Inferior parietal cortex (tissue), 1 donor: ENCODE results near the gene ARL15.

Experiments used
- DNase-seq: peaks from one replicate; pipeline ENCODE4 v3.0.0-alpha.2; 2016; ENCODE audit errors: extremely low spot score

Gene ARL15

DNA sequence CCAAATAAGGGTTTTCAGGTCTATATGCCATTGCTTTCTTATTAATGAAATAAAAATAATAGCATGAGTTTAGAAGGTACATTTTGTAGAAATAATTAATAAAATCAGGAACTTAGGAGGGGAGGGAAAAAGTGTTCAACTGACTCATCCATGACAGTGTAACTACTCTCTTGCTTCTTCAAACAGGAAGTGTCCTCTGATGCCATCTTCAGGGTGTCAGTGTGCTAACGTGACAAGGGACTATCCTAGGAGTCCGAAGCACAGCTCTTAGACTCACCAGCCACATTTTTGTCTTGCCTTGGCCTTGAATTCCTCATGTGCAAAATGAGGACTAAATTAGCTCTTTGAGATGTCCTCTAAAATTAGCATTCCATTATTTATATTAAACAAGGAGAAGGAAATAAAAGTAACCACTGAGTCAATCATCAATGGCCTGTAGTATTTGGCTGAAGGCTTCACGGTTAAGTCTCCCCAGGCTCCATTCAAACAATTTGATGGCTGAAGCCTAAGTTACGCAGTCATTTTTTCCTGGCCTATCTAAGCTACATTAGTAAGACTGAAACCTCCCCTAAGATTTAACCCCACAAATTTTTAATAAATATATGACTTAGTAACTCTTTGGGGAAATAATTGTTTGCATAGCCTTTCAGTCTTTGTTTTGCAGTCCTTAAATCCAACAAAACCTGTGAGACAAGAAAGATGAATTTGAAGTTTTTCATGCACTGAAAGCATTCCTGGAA lies 151.1 kb downstream of the ARL15 start:
- no peak for DNase-seq

DNA sequence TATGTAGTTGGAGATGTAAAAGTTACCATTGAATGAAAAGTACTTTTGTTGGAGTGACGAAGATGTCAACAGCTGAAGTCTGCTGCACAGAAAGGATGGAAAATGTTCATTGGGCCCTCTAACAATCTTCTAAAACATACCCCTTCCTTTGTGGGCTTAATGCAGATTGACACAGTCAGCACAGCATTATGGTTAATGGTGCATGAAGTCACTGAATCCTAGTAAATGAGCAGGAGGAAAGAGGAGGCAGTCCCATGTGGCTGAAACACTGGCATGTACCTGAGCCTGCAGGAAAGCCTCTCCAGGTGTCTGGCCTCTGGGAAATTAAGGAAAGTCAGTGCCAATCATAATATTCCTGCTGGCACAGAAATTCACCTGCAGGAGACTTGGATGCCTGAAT lies 153.8 kb downstream of the ARL15 start:
- no peak for DNase-seq

DNA sequence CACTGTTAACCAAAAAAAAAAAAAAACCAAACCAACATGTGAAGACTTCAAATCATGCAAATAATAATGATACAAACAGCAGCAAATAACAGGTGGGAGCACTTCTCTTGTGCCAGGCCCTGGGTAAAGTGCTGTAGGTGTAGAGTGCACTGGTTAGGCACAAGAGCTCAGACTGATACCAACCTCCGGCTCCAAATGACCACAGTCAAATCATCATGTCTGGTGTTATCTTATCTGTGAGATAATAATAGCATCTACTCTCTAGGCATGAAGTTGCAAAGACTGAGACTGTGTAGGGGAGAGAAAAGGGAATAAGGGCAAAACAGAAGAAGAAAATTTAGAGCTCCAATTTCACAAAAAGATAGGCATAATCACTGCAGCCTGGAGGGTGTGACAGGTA lies 159.5 kb downstream of the ARL15 start:
- DNase-seq, result no peak

DNA sequence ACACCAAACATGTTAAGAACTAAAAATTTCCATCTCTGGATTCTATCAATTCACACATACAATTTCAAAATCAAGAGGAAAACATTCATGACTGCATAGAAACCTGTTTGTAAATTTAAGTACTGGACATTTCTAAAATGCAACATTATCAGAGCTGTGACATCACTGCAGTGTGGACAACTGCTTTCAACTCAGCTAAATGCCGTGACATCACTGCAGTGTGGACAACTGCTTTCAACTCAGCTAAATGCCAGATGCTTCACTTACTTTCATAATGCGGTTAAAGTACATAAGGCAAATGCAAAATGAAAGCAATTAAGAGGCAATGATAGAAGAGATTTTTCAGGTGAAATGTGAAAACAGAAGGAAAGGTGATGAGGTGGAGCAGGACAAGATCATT lies 161.5 kb downstream of the ARL15 start:
- DNase-seq, result no peak

DNA sequence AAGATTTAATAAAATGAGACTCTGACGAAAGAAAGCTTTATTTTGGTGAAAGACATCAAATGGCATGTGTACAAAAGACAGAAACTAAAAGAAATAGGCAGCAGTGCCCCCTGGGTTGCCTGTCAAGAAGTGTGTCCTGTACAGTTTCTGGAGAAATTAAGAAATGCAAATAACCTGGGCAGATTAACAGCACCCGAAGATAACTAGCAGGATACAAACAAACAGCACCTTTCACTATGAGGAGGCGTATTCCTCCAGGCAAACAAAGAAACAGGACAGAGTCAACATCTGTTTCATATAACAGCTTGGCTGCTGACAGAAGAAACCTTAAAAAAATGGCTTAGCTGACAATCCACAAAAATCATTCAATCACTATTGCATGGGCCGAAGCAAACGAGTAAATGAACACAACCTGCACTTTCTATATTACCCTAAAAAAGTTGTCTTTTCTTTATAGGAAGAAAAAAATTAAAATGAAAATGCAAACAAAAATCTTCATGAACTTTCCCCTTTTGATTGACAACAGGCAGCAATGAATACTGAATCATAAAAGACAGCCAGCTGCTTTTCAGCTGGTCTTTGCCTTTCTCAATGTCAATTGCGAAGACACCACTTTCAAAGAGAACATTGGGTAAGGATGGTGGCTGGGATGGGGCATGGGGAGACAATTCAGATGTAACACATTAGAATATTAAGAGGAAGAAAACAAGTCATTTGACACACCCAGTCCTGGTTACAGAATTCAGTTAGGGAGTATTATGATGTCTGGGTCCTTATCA lies 162.1 kb downstream of the ARL15 start:
- DNase-seq, result no peak

DNA sequence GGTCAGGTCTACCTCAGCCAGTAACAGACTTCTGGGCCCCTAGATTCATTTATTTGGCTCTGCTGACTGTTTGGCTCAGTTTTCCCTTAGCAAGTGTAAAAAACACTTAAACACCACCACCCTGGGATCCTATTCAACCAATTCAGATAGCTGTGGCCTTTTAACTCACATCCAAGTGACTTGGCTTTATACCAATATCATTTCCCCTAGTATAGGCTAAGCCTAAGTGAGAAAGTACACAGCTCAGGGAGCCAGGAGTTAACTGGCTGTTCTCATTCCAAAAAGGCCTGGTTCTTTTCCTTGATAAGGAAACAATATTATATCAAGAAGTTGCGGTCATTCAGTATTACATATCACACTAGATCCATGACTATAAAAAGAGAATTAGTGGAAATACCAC lies 163.5 kb downstream of the ARL15 start:
- DNase-seq, result no peak

DNA sequence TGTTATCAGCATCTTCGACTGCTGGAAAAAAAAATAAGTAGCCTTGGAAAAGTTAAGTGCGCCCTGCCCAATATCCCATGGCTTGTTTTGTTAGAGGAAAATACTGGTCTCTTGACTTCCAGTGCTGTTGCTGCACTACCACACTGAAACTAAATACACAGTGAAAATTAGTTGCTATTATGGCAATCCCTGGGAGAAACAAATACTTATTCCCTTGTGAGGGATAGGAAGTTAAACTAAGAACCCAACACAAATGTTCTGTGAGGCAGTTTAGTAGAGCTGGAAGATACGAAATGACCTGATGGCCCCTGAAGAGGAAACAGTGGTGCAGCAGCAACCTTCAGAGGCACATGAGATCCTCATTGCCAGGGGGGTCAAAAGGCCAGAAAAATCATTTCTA lies 164.0 kb downstream of the ARL15 start:
- no peak for DNase-seq

DNA sequence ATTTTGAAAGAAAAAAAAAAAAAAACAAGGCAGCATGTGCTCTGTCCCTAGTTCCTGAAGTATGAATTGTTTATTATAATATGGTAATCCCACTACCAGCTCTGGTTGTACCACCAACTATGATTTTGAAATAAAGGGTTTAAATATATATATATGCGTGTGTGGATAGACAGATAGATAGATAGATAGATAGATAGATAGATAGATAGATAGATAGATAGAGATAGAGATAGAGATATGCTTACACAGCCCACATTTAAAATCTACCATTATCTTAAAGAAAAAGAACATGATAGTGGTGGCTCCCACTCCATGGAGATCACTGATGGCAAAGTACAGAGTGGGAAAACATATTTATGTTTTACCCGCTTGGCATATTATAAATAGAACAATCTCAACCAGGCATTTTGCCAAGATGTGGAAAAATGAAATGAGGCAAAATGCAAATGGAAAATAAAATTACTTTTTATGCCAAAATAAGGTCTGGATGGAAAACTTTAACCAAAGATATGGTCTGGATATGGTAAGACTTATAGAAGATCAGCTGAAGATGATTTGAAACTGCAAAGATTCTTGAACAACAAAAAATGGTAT lies 170.0 kb downstream of the ARL15 start:
- DNase-seq, result no peak

DNA sequence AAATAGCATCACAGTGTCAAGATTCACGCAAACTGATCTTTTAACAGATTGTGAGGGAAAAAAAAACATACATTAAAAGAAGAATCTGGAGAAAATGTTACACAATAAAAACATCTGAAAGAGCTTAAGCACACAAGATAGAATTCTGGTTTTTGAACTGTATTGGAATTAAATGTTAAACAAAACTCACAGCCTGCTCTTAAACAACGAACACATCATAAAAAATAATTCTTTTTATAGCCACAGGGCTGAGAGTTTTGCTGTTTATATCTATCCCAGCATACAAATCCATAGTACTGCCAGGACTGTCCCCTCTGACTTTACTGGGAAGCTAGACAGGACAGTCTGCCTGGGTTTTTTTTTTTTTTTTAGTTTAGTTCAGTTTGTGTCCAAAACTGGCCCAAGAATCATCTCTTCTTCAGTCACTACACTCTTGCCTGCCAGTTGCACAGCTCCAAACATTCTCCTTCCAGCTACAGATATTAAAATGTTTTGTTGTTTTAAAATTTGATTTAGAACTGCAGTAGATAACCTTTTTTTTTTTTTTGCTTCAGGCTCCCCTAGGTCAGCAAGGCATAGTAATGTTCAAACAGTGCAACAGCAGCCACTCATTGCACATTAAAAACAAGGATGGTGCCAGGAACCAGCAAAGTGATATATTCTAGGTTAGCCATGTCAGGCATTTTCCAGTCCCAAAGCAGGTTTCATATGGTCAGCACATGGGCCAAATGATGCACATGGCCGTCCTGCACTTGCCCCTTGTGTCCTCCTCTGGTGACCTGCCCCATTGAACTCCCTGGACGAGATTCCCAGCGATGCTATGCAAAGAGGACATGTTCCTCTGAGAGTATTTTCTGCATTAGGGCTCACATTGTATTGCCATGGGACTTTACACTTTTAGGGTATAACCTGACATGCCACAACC lies 173.6 kb downstream of the ARL15 start:
- DNase-seq, result no peak

DNA sequence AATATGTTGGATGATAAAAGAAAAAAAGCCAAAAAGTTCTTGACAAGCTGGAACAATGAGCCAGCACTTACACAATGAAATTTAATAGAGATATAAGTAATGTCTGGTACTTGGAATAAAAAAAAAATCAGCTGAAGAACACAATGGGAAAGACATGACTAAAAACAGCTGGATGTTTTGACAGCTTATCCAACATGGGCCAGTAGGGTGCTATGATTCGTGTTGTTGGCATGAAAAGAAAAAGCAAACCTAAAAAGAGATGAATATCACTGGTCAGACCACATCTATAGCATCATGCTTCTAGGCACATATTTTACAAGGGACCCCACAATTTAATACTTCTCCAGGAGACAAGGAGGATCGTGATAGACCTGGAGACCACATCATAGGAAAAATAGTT lies 175.3 kb downstream of the ARL15 start:
- no peak for DNase-seq

DNA sequence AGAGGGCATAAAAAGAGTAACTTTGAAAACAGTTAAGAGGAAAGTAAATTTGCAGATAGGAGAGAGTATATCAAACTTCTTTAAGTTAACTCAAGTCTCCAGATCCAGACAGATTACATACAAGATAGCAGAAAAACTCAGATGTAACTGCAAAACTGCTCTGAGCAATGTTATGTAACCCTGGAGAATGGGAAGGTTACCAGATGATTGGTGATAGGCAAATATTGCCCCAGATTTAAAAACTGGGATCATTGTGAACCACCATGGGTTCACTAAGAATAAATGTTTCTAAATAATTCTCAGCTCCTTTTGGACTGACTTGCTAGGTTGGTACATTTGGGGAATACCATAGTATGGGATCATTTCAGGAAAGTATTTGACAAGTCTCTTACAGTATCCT lies 176.5 kb downstream of the ARL15 start:
- no peak for DNase-seq

DNA sequence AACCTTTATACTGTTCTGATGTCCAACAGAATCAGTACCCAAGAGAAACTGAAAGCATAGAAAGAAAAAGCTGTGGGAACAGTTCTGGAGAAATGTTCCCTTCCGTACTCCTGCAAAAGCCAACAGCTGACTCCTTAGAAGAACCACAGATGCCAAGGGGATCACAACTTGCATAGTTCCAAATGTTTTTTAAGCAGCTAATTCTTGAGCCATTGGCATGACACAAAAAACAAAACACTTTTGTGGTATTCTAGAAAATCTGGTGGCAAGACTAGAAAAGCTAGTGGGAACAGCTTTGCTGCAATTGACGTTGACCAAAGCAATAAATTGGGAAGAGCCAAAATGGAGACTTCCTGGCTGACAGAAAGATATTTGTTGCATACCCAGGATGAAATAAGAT lies 189.9 kb downstream of the ARL15 start:
- DNase-seq, result no peak

DNA sequence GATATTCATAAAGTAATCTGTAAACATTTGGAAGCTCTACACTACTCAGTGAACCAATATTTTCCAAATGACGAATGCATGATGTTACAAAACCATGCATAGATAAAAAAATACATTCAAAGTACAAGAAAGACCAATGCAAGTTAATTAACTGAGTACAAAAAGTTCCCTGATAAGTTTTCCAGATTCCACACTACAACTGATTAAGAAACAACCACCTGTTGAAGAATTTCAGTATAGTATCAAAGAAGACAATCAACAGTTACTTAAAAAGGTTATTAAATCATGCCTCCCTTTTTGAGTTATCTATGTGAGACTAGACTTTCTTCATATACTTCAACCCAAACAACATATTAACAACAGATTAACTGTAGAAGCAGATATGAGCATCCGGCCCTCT lies 192.4 kb downstream of the ARL15 start:
- no peak for DNase-seq

DNA sequence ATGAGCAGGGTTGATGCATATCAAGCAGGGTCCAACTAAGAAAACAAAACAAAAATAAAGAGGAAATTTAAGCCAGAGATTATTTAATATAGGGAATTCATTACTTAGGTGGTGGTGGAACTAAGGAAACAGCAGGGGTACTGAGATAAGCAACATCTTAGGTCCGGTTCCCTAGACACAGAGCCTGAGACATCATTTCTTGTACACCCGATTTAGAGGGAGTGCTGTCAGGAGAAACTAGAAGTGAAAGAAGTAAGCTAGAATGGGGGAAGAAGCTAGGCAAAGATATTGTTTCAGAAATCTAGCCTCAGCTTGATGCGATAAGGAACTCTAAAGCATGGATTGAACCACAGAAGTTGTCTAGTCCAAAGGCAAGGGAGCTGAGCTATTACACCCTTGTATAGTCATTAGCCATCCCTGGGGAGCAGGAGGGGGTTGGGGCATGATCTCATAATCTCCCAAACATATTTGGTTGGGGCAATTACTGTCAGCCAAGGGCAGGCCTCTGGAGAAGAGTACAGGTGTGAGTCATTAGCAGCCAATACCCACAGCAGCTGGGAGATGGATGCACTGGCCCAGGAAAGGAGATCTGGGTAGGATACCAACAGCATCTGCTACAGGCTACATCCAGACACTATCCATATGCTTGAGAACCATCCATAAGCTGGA lies 194.5 kb downstream of the ARL15 start:
- no peak for DNase-seq

DNA sequence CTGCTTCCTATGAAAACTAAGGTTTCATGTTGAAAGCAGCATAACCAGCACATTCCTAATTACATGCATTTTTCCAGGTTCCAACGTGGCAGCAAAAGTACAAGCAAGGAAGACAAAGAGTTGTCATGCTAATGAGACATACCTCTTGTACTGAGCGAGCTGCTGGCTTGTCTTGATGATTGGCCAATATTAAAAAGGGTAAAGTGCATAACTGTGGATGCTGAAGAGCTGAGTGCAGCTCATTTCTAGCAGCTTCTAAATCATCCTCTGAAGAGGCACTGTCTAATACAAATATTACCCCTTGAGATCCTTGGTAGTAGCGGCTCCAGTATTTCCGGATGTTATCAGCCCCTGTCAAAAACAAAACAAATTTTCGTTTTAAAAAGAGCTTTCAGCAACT lies 197.3 kb downstream of the ARL15 start:
- DNase-seq, result no peak

DNA sequence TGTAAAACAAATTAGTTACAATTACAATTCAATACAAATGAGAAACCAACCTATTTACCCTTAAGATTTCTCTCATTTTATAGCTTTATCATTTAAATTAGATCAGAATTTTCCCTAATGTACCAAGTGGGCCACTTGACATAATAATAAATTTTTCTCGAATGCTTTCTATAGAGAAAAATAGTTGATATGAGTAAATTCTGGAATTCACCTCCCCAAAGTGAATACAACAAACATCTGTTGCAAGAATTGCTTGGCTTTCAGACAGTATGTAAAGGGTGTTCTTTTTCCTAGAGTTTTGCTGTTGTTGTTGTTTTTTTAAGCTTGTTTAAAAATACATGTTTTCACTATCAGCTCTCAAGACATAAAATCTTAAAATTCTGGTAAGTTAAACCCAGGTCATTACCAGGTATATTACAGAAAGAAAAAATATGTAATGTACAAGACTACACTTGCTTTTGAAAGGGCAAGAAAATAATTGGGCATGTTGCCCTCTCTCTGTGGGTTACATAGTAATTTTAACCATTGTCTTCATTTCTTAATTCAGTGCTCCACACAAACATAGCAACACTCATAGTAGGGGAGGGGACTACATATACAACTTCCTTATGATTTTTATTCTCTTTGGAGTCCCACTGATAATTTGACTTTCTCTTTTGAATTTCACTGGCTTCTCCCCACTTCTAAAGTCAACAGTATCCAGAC lies 200.6 kb downstream of the ARL15 start:
- DNase-seq, result no peak

DNA sequence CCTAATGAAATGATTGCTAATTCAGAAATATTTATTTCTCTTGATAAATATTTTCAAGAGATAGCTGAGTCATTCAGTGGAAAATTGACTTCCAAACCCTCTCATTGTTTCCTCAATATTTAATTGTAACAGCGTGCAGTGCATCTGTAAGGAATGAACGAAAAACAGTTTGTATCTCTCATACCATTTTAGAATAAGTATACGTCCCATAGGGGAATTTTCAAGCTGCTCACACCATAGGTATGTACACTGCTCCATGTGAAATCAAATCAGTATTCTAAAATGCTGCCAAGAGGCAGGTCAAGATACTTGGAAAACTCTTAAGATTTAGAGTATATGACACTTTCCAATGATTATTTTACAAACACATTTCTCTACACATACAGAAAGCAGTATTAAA lies 202.2 kb downstream of the ARL15 start:
- no peak for DNase-seq

DNA sequence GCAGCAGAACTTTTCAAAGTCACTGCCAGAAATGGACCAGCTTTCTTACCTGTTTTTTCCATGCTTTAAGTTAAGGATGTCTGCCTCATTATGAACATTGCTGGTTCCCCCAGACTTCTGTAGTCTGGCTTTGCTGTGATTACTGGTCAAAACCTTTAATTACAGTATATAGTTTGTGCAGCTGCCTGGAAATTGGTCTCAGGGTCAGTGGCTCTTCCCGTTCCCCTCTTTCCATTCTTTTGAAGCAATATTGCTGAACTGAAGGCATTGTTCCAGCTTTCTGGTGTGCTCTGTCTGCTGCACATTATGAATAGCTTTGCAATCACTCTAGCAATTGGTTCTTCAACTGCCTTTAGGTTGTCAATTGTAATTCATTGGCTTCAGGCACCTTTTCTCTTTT lies 206.5 kb downstream of the ARL15 start:
- DNase-seq, result no peak

DNA sequence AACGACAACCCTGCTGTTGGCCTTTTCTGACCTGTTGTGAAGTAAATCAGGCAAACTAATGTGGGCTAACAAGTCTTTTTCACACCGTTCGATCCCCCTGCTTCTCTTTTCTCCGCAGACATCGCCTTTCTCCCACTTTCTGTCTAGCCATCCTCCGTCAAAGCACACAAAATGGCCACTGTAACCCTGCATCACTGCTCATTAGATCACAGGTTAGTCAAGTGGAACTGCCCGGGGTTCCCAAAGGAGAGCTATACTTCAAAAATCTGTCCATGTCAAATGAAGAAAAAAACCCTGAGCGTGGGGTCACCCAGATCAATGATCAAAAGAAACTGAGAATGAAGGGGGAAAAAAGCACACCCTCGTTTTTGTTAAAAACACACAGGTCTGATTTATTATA lies 212.1 kb downstream of the ARL15 start:
- DNase-seq, result no peak

DNA sequence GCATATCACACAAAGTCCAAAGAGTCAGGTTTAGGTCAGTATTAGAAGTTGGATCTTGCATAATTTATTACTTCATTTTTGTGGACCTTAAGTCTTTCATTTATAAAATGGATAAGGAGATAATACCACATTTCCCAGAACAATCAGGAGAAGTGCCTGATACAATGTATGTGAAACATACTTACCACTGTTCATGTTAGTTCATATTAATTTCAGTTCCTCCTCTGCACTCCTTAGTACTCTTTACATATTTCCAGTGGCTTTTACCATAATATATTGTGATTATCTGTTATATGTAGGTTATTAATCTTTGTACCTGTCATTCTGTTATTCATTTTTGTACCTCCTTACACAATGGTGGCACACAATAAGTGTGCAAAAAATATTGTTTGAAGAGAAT lies 214.4 kb downstream of the ARL15 start:
- no peak for DNase-seq

DNA sequence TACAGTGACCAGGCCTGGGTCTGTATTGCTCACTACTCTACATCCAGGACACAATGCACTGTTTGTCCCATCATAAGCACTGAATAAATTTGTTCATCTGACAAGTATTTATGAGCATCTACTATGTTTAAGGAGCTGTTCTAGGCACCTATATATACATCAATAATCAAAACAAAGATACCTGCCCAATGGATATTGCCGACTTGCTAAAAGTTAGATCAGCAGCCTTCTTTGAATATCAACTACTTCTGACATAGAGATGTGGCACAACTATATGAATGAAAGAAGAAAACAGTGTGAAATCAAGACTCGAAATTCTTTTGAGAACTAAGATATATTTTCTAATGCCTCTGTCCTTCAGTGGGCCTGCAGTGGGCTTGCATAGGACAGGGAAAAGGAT lies 215.7 kb downstream of the ARL15 start:
- no peak for DNase-seq
